Smooth muscle cell of the brain vasculature (primary cell): ENCODE data around the gene AGMAT.

Experiments
- DNase-seq: peaks from one replicate; pipeline ENCODE4 v3.0.0-alpha.2; 2012; ENCODE audit warnings: low read depth, low spot score

Gene AGMAT

GRCh38 chr1:15568387-15569073, 16.3 kb downstream of the AGMAT start:
- no peak for DNase-seq

GRCh38 chr1:15559189-15559810, 25.6 kb downstream of the AGMAT start:
- DNase-seq: no peak

- no peak for DNase-seq
These were observed 26.3 kb downstream of the AGMAT start for GRCh38 chr1:15558516-15558915.

GRCh38 chr1:15557594-15557993, 27.3 kb downstream of the AGMAT start:
- no peak for DNase-seq

GRCh38 chr1:15557008-15557407, 27.8 kb downstream of the AGMAT start:
- no peak for DNase-seq

GRCh38 chr1:15550573-15550972, 34.3 kb downstream of the AGMAT start:
- DNase-seq: no peak

- DNase-seq: no peak
These were observed 38.2 kb downstream of the AGMAT start for GRCh38 chr1:15546641-15547040.

GRCh38 chr1:15543589-15544568, 41.0 kb downstream of the AGMAT start:
- no peak for DNase-seq

GRCh38 chr1:15543251-15543588, 41.6 kb downstream of the AGMAT start:
- DNase-seq: no peak

- no peak for DNase-seq
These were observed 42.2 kb downstream of the AGMAT start for GRCh38 chr1:15542388-15543250.

- no peak for DNase-seq
These were observed 43.5 kb downstream of the AGMAT start for GRCh38 chr1:15541231-15541792.

- no peak for DNase-seq
These were observed 44.7 kb downstream of the AGMAT start for GRCh38 chr1:15540186-15540585.

GRCh38 chr1:15538771-15539170, 46.1 kb downstream of the AGMAT start:
- DNase-seq: no peak

GRCh38 chr1:15531682-15532081, 53.2 kb downstream of the AGMAT start:
- no peak for DNase-seq

- no peak for DNase-seq
These were observed 53.8 kb downstream of the AGMAT start for GRCh38 chr1:15531003-15531402.

- peak; percentile 100 for DNase-seq
These were observed 58.1 kb downstream of the AGMAT start, which contains the start of gene DNAJC16 for GRCh38 chr1:15526490-15527339. Gene DNAJC16, plus strand, starts transcription at chr1:15526848. Its CDS starts 2,258 bp downstream, at chr1:15529106.

- DNase-seq: no peak
These were observed 58.8 kb downstream of the AGMAT start for GRCh38 chr1:15526021-15526489.

GRCh38 chr1:15525050-15526020, 59.5 kb downstream of the AGMAT start:
- peak; percentile 6 for DNase-seq
